Muscle layer of duodenum (tissue), 2 donors: ENCODE results near the gene SPINT3.

Experiments
- H3K27ac ChIP-seq: one replicate; pipeline ENCODE4 v1.7.0; 2013; ENCODE audit warnings: mild to moderate bottlenecking, low read length
- H3K27me3 ChIP-seq: one replicate; pipeline ENCODE4 v1.7.0; 2013; ENCODE audit warnings: low read depth, mild to moderate bottlenecking, control low read depth, low read length
- H3K36me3 ChIP-seq, 2 donors: one replicate each; pipeline ENCODE4 v1.7.0; 2013; ENCODE audit warnings: low read length in 2 of 2, control low read depth in 1 of 2, mild to moderate bottlenecking in 1 of 2; ENCODE audit not compliant: insufficient read depth in 2 of 2, control insufficient read depth in 1 of 2
- H3K4me1 ChIP-seq, 2 donors: one replicate each; pipeline ENCODE4 v1.7.0; 2013; ENCODE audit warnings: low read length in 2 of 2, mild to moderate bottlenecking in 2 of 2, control low read depth in 1 of 2, moderate library complexity in 1 of 2; ENCODE audit not compliant: insufficient read depth in 2 of 2, control insufficient read depth in 1 of 2
- H3K4me3 ChIP-seq, 2 donors: one replicate each; pipeline ENCODE4 v1.7.0; 2013; ENCODE audit warnings: low read length in 2 of 2, low read depth in 1 of 2, mild to moderate bottlenecking in 1 of 2
- H3K9me3 ChIP-seq, 2 donors: one replicate each; pipeline ENCODE4 v1.7.0; 2013; ENCODE audit warnings: low read length in 2 of 2, control low read depth in 1 of 2, mild to moderate bottlenecking in 1 of 2; ENCODE audit not compliant: control insufficient read depth in 1 of 2
- donor health status: healthy.

Gene SPINT3

GRCh38 chr20:45515147-45515913, at the start of gene SPINT3:
SPINT3 (minus strand) TSS chr20:45515622; CDS start chr20:45515608, 14 bp downstream.
- Histone ChIP-seq H3K4me1 (no peaks in the 10 kb centered on the region), H3K27me3 (no peaks in the 10 kb centered on the region), H3K36me3 (no peaks in the 10 kb centered on the region), H3K27ac (no peak within 1 kb of the TSS), H3K9me3 (no peaks in the 10 kb centered on the region), H3K4me3 (no peak within 1 kb of the TSS)

GRCh38 chr20:45564760-45565276, 49.4 kb upstream of the SPINT3 start:
- no peaks in the 10 kb centered on the region for H3K36me3 ChIP-seq
- H3K4me1 ChIP-seq, result no peaks in the 10 kb centered on the region
- H3K4me3 ChIP-seq, result no peak overlapping the region
- H3K27me3 ChIP-seq, result no peaks in the 10 kb centered on the region
- no peak overlapping the region for H3K27ac ChIP-seq
- H3K9me3 ChIP-seq, result no peaks in the 10 kb centered on the region

GRCh38 chr20:45555198-45555597, 39.8 kb upstream of the SPINT3 start:
- Histone ChIP-seq H3K27me3 (no peaks in the 10 kb centered on the region), H3K36me3 (no peaks in the 10 kb centered on the region), H3K9me3 (no peaks in the 10 kb centered on the region), H3K4me3 (no peak overlapping the region), H3K27ac (no peak overlapping the region), H3K4me1 (no peaks in the 10 kb centered on the region)

- Histone ChIP-seq H3K27ac (no peak overlapping the region), H3K36me3 (no peaks in the 10 kb centered on the region), H3K4me3 (no peak overlapping the region), H3K9me3 (no peaks in the 10 kb centered on the region), H3K4me1 (no peaks in the 10 kb centered on the region), H3K27me3 (no peaks in the 10 kb centered on the region)
Observed at GRCh38 chr20:45552456-45552855, 37.0 kb upstream of the SPINT3 start.

GRCh38 chr20:45550765-45551164, 35.3 kb upstream of the SPINT3 start:
- Histone ChIP-seq H3K4me1 (no peaks in the 10 kb centered on the region), H3K27me3 (no peaks in the 10 kb centered on the region), H3K4me3 (no peak overlapping the region), H3K27ac (no peak overlapping the region), H3K9me3 (no peaks in the 10 kb centered on the region), H3K36me3 (no peaks in the 10 kb centered on the region)

- Histone ChIP-seq H3K27me3 (no peaks in the 10 kb centered on the region), H3K4me1 (no peaks in the 10 kb centered on the region), H3K27ac (no peak overlapping the region), H3K36me3 (no peaks in the 10 kb centered on the region), H3K9me3 (no peaks in the 10 kb centered on the region), H3K4me3 (no peak overlapping the region)
Observed at GRCh38 chr20:45548410-45548809, 33.0 kb upstream of the SPINT3 start.

GRCh38 chr20:45547206-45547770, 31.9 kb upstream of the SPINT3 start, which contains the start of gene EPPIN:
EPPIN (minus strand) TSS chr20:45547401; CDS start chr20:45547357, 44 bp downstream.
- Histone ChIP-seq H3K4me1 (no peaks in the 10 kb centered on the region), H3K9me3 (no peaks in the 10 kb centered on the region), H3K27ac (no peak within 1 kb of the TSS), H3K36me3 (no peaks in the 10 kb centered on the region), H3K27me3 (no peaks in the 10 kb centered on the region), H3K4me3 (no peak within 1 kb of the TSS)

- H3K4me3 ChIP-seq, result no peak overlapping the region
- H3K27ac ChIP-seq, result no peak overlapping the region
- no peaks in the 10 kb centered on the region for H3K36me3 ChIP-seq
Observed at GRCh38 chr20:45545754-45546453, 30.5 kb upstream of the SPINT3 start.

GRCh38 chr20:45545351-45545750, 29.9 kb upstream of the SPINT3 start:
- H3K4me3 ChIP-seq, result no peak overlapping the region
- H3K36me3 ChIP-seq, result no peaks in the 10 kb centered on the region
- no peak overlapping the region for H3K27ac ChIP-seq
- H3K27me3 ChIP-seq, result no peaks in the 10 kb centered on the region
- no peaks in the 10 kb centered on the region for H3K9me3 ChIP-seq
- H3K4me1 ChIP-seq, result no peaks in the 10 kb centered on the region

More at GRCh38 chr20:45545754-45546453, 30.5 kb upstream of the SPINT3 start:
- Histone ChIP-seq H3K9me3 (no peaks in the 10 kb centered on the region), H3K4me1 (no peaks in the 10 kb centered on the region), H3K27me3 (no peaks in the 10 kb centered on the region)

GRCh38 chr20:45539382-45539781, 24.0 kb upstream of the SPINT3 start, which contains the start of gene WFDC6:
WFDC6 (minus strand) TSS chr20:45539482; CDS start chr20:45539407, 75 bp downstream.
- Histone ChIP-seq H3K27me3 (no peaks in the 10 kb centered on the region), H3K36me3 (no peaks in the 10 kb centered on the region), H3K27ac (no peak within 1 kb of the TSS), H3K4me1 (no peaks in the 10 kb centered on the region), H3K9me3 (no peaks in the 10 kb centered on the region), H3K4me3 (no peak within 1 kb of the TSS)

- no peaks in the 10 kb centered on the region for H3K27me3 ChIP-seq
- H3K9me3 ChIP-seq, result no peaks in the 10 kb centered on the region
- H3K4me3 ChIP-seq, result no peak overlapping the region
- no peak overlapping the region for H3K27ac ChIP-seq
- H3K36me3 ChIP-seq, result no peaks in the 10 kb centered on the region
- no peaks in the 10 kb centered on the region for H3K4me1 ChIP-seq
Observed at GRCh38 chr20:45538209-45538799, 22.9 kb upstream of the SPINT3 start.
